ENCODE results near the gene ZFAND3.

GRCh38 chr6:38021571-38021970 lies 202.0 kb downstream of the ZFAND3 start:
- TF ChIP-seq POLR2A (IDR thresholded peaks at IDR 0.05) (no peak), CTCF (IDR thresholded peaks at IDR 0.05) (no peak)

All from testis (tissue), 2 donors.